IMR-90 (cell line): ENCODE data around the gene KRTAP4-9. TPM values are rescaled to one million over a fixed set of nuclear protein-coding genes. Genes with fewer than 3 reads are reported as not detected.

Experiments
- ATAC-seq: fragments of 200-7000 bp; cut with Tn5 transposase; 2 replicates; pipeline ENCODE4 v1.9.1; 2020; ENCODE audit warnings: low read depth, mild to moderate bottlenecking, moderate library complexity
- BruUV-seq: library from RNA; stranded (reverse); fragments of 400-500 nt; replicated peaks from 2 replicates; lab custom pipeline; 2021; lab: Mats Ljungman, UMichigan
- CTCF ChIA-PET: fragments of 300-600 bp; formaldehyde crosslinking; extraction: SDS; loops from one replicate; lab custom pipeline; 2021; ENCODE audit warnings: antibody characterized with exemption; lab: Yijun Ruan, JAX
- POLR2A ChIA-PET: fragments of 300-600 bp; sonication (Branson Sonifier 250); formaldehyde crosslinking; loops from one replicate; lab custom pipeline; 2022; ENCODE audit warnings: antibody characterized with exemption; ENCODE audit not compliant: unreplicated experiment; lab: Charles Lee
- DNase-seq: peaks from one replicate; pipeline ENCODE4 v3.0.0; 2013
- H2AFZ ChIP-seq: replicated peaks from 2 replicates; pipeline ENCODE3; 2013; ENCODE audit warnings: low read length, mild to moderate bottlenecking; ENCODE audit not compliant: poor library complexity
- H2AK5ac ChIP-seq: 2 replicates; pipeline ENCODE4 v1.6.1; 2013; ENCODE audit warnings: low read depth, low read length, inconsistent platforms
- H2AK9ac ChIP-seq: replicated peaks from 2 replicates; pipeline ENCODE3; 2013; ENCODE audit warnings: mild to moderate bottlenecking, low read depth, low read length, moderate library complexity; ENCODE audit not compliant: poor library complexity
- H2BK120ac ChIP-seq: 2 replicates; pipeline ENCODE4 v1.6.1; 2013; ENCODE audit warnings: low read depth, low read length, inconsistent platforms
- H2BK15ac ChIP-seq: 3 replicates; pipeline ENCODE4 v1.6.1; 2013; ENCODE audit warnings: low read depth, low read length, inconsistent platforms
- H2BK20ac ChIP-seq: 2 replicates; pipeline ENCODE4 v1.6.1; 2013; ENCODE audit warnings: low read depth, mild to moderate bottlenecking, inconsistent platforms, low read length, moderate library complexity
- H2BK5ac ChIP-seq: 2 replicates; pipeline ENCODE4 v1.6.1; 2013; ENCODE audit warnings: mild to moderate bottlenecking, low read depth, low read length, inconsistent platforms; ENCODE audit not compliant: poor library complexity, severe bottlenecking
- H3K14ac ChIP-seq: replicated peaks from 2 replicates; pipeline ENCODE4 v1.6.1; 2013; ENCODE audit warnings: low read depth, low read length, inconsistent platforms
- H3K18ac ChIP-seq: 2 replicates; pipeline ENCODE4 v1.6.1; 2013; ENCODE audit warnings: low read depth, low read length, control low read depth
- H3K23ac ChIP-seq: 2 replicates; pipeline ENCODE4 v1.6.1; 2013; ENCODE audit warnings: low read depth, low read length, inconsistent platforms
- H3K27ac ChIP-seq: 2 replicates; pipeline ENCODE4 v1.5.1; 2013; ENCODE audit warnings: mild to moderate bottlenecking, control low read depth, low read length; ENCODE audit not compliant: insufficient read depth
- H3K27me3 ChIP-seq: 2 replicates; pipeline ENCODE4 v1.6.1; 2013; ENCODE audit warnings: low read length; ENCODE audit not compliant: control insufficient read depth, insufficient read depth
- H3K36me3 ChIP-seq: 2 replicates; pipeline ENCODE4 v1.6.1; 2013; ENCODE audit warnings: low read length, mixed read lengths; ENCODE audit not compliant: control insufficient read depth, insufficient read depth
- H3K4ac ChIP-seq: 2 replicates; pipeline ENCODE4 v1.6.1; 2013; ENCODE audit warnings: low read depth, low read length, inconsistent platforms
- H3K4me1 ChIP-seq: 2 replicates; pipeline ENCODE4 v1.6.1; 2013; ENCODE audit warnings: low read length, mixed read lengths; ENCODE audit not compliant: control insufficient read depth, insufficient read depth
- H3K4me2 ChIP-seq: 2 replicates; pipeline ENCODE4 v1.6.1; 2013; ENCODE audit warnings: low read depth, mild to moderate bottlenecking, control low read depth, low read length, moderate library complexity
- H3K4me3 ChIP-seq: 2 replicates; pipeline ENCODE4 v1.5.1; 2013; ENCODE audit warnings: low read depth, mild to moderate bottlenecking, control low read depth, low read length, moderate library complexity; ENCODE audit not compliant: insufficient read depth
- H3K56ac ChIP-seq: 2 replicates; pipeline ENCODE4 v1.6.1; 2013; ENCODE audit warnings: low read length, inconsistent platforms; ENCODE audit not compliant: insufficient read depth; ENCODE audit errors: extremely low read depth
- H3K79me1 ChIP-seq, 2 experiments: 2 replicates each; pipeline ENCODE4 v1.6.1; 2013; ENCODE audit warnings: low read length in 2 of 2, inconsistent platforms in 1 of 2, low read depth in 1 of 2
- H3K9ac ChIP-seq: 2 replicates; pipeline ENCODE4 v1.6.1; 2013; ENCODE audit warnings: low read depth, low read length, control low read depth
- H3K9me1 ChIP-seq: 2 replicates; pipeline ENCODE4 v1.6.1; 2013; ENCODE audit warnings: low read length, inconsistent platforms; ENCODE audit not compliant: insufficient read depth
- H3K9me3 ChIP-seq: 2 replicates; pipeline ENCODE4 v1.6.1; 2013; ENCODE audit warnings: low read length; ENCODE audit not compliant: control insufficient read depth, insufficient read depth
- H4K20me1 ChIP-seq: 2 replicates; pipeline ENCODE4 v1.6.1; 2013; ENCODE audit warnings: low read length, inconsistent platforms; ENCODE audit not compliant: insufficient read depth
- H4K5ac ChIP-seq: 2 replicates; pipeline ENCODE4 v1.6.1; 2013; ENCODE audit warnings: mild to moderate bottlenecking, low read depth, low read length, control low read depth
- H4K8ac ChIP-seq, 2 experiments: 2 replicates each; pipeline ENCODE4 v1.6.1; 2013; ENCODE audit warnings: low read depth in 2 of 2, low read length in 2 of 2, control low read depth in 1 of 2, inconsistent platforms in 1 of 2
- H4K91ac ChIP-seq: 2 replicates; pipeline ENCODE4 v1.6.1; 2013; ENCODE audit warnings: low read depth, low read length, inconsistent platforms; ENCODE audit not compliant: insufficient read depth
- BHLHE40 ChIP-seq: fragments of 150-350 bp; IDR thresholded peaks from 2 replicates; pipeline ENCODE4 v1.6.1; 2016; ENCODE audit warnings: mild to moderate bottlenecking, low read depth, low read length
- CEBPB ChIP-seq: IDR thresholded peaks from 2 replicates; pipeline ENCODE4 v1.6.1; 2012; ENCODE audit warnings: low read depth, low read length, improper control_type of control experiment
- CHD1 ChIP-seq: IDR thresholded peaks from 2 replicates; pipeline ENCODE4 v1.6.1; 2012; ENCODE audit warnings: low read depth, low read length, improper control_type of control experiment
- CTCF ChIP-seq: conservative IDR thresholded peaks from 2 replicates; pipeline ENCODE4 v1.5.1; 2012; ENCODE audit warnings: mild to moderate bottlenecking, low read depth, low read length, improper control_type of control experiment
- ELK1 ChIP-seq: fragments of 150-350 bp; IDR thresholded peaks from 2 replicates; pipeline ENCODE4 v1.6.1; 2016; ENCODE audit warnings: low read depth, mild to moderate bottlenecking, low read length, moderate library complexity, borderline replicate concordance
- FOS ChIP-seq: fragments of 150-350 bp; IDR thresholded peaks from 2 replicates; pipeline ENCODE4 v1.6.1; 2016; ENCODE audit warnings: low read depth, low read length
- MAFK ChIP-seq: IDR thresholded peaks from 2 replicates; pipeline ENCODE4 v1.6.1; 2012; ENCODE audit warnings: low read depth, low read length, improper control_type of control experiment
- MAZ ChIP-seq: IDR thresholded peaks from 2 replicates; pipeline ENCODE4 v1.6.1; 2012; ENCODE audit warnings: low read depth, mild to moderate bottlenecking, low read length, improper control_type of control experiment, moderate library complexity, borderline replicate concordance
- MXI1 ChIP-seq: IDR thresholded peaks from 2 replicates; pipeline ENCODE4 v1.6.1; 2012; ENCODE audit warnings: low read depth, mild to moderate bottlenecking, low read length, moderate library complexity, borderline replicate concordance
- NFE2L2 ChIP-seq: fragments of 150-350 bp; IDR thresholded peaks from 2 replicates; pipeline ENCODE4 v1.6.1; 2016; ENCODE audit warnings: low read depth, mild to moderate bottlenecking, low read length
- POLR2A ChIP-seq: IDR thresholded peaks from 2 replicates; pipeline ENCODE4 v1.6.1; 2012; ENCODE audit warnings: mild to moderate bottlenecking, low read depth, low read length
- RAD21 ChIP-seq: IDR thresholded peaks from 2 replicates; pipeline ENCODE4 v1.6.1; 2012; ENCODE audit warnings: low read length, improper control_type of control experiment
- RCOR1 ChIP-seq: IDR thresholded peaks from 2 replicates; pipeline ENCODE4 v1.6.1; 2012; ENCODE audit warnings: mild to moderate bottlenecking, low read length, improper control_type of control experiment; ENCODE audit not compliant: insufficient replicate concordance
- RFX5 ChIP-seq: IDR thresholded peaks from 2 replicates; pipeline ENCODE4 v1.8.0; 2012; ENCODE audit warnings: low read depth, mild to moderate bottlenecking, low read length, moderate library complexity
- SMC3 ChIP-seq: fragments of 150-350 bp; IDR thresholded peaks from 2 replicates; pipeline ENCODE4 v1.6.1; 2016; ENCODE audit warnings: low read depth, mild to moderate bottlenecking, antibody characterized with exemption, low read length, moderate library complexity
- USF2 ChIP-seq: fragments of 150-350 bp; IDR thresholded peaks from 2 replicates; pipeline ENCODE4 v1.6.1; 2017; ENCODE audit warnings: mild to moderate bottlenecking, antibody characterized with exemption, low read length, low read depth
- WGBS, 2 experiments: methylation state at CpG; one replicate each; pipeline versions ENCODE4 v1.1.5 to v1.1.7; 2013; ENCODE audit warnings: missing lambda C conversion rate in 2 of 2; ENCODE audit not compliant: insufficient read length in 1 of 2; ENCODE audit errors: extremely low coverage in 2 of 2; 5-methylcytosine and 5-hydroxymethylcytosine counted together
- dilution Hi-C: fragments of 300-500 bp; cut with HindIII; formaldehyde crosslinking; loops from one replicate; pipeline ENCODE4 v1.14.3; 2018; ENCODE audit warnings: low sequenced_read_pairs; ENCODE audit not compliant: unreplicated experiment
- in situ Hi-C: fragments of 300-500 bp; cut with MboI; formaldehyde crosslinking; loops from 3 replicates; pipeline ENCODE4 v1.14.3; 2019; ENCODE audit warnings: low sequenced_read_pairs, inconsistent platforms, mixed read lengths
- intact Hi-C: fragments of 100-400 bp; cut with micrococcal nuclease; formaldehyde crosslinking; loops from 2 replicates; pipeline ENCODE4 v1.10.0; 2022
- polyA plus RNA-seq, 3 experiments: library from polyadenylated mRNA; depleted of rRNA; stranded (reverse); fragments of >200 nt; gene quantifications; 2 replicates each; pipeline ENCODE4 v1.2.3, GENCODE V29; 2012; ENCODE audit warnings: low replicate concordance in 1 of 3
- total RNA-seq: library from RNA; depleted of rRNA; stranded (reverse); fragments of >200 nt; gene quantifications from 2 replicates; pipeline ENCODE4 v1.2.3, GENCODE V29; 2012

KRTAP4-9 gene
- total and polyA plus RNA-seq, 2 of the 4 experiments (the other 2 are of a cell fraction) = 0.24 TPM; not detected in 1

GRCh38 chr17:41057547-41057946 lies 47.6 kb upstream of the KRTAP4-9 start:
- Histone ChIP-seq H2AK5ac (peak overlapping the region; percentile 72), H4K20me1 (no peaks in the 10 kb centered on the region), H3K27ac (no peak overlapping the region), H3K14ac (no peak overlapping the region; the same call in 1 of the 2 replicates), H3K9ac (no peak overlapping the region), H2AK9ac (no peak overlapping the region), H3K79me1 (no peaks in the 10 kb centered on the region), H2BK5ac (peak overlapping the region; percentile 26), H3K9me1 (peaks cover 2% of the 10 kb centered on the region; the same call in 1 of the 2 replicates), H3K36me3 (no peaks in the 10 kb centered on the region), H3K4ac (peak overlapping the region; percentile 34; the same call in 1 of the 2 replicates), H3K27me3 (no peaks in the 10 kb centered on the region), H2AFZ (no peak overlapping the region), H4K5ac (no peak overlapping the region), H4K8ac (peak overlapping the region in 1 of 2 experiments; percentile 21; a peak in 1 of 4 replicates), H2BK20ac (peak overlapping the region; percentile 38; the same call in 1 of the 2 replicates), H2BK15ac (peak overlapping the region; percentile 45; the same call in 1 of the 3 replicates), H3K23ac (no peak overlapping the region), H3K4me1 (peaks cover 16% of the 10 kb centered on the region), H3K18ac (peak overlapping the region; percentile 40; the same call in 1 of the 2 replicates), H2BK120ac (peak overlapping the region; percentile 95; the same call in 1 of the 2 replicates), H3K4me2 (no peak overlapping the region), H3K4me3 (no peak overlapping the region), H4K91ac (no peak overlapping the region), H3K56ac (no peak overlapping the region), H3K9me3 (no peaks in the 10 kb centered on the region)
- DNase-seq (no peak), ATAC-seq (no peak)
- ChIA-PET POLR2A (interaction anchor here (0.6 kb wide), 1 partner anchor 410 kb away, joined by 12 read pairs; no protein-coding TSS in a partner anchor), CTCF (no interaction called here)
- no CpG with 5 or more reads among the region's 1 CpG for WGBS, 2 experiments
- in situ Hi-C loops = no loop called here
- BruUV-seq = no TSS peak
- TF ChIP-seq MAFK (no peak), CTCF (no peak), RAD21 (no peak), NFE2L2 (no peak), POLR2A (no peak), SMC3 (no peak), MAZ (no peak), CEBPB (no peak), MXI1 (no peak), FOS (no peak), CHD1 (no peak), RCOR1 (no peak), ELK1 (no peak), USF2 (no peak), BHLHE40 (no peak), RFX5 (no peak)
- intact Hi-C loops = loop anchor here (5.0 kb wide), 1 partner anchor 100 kb away; no protein-coding TSS in a partner anchor
- dilution Hi-C loops = no loop called here
